ENCODE measurements around the gene IL22RA2. TPM values are rescaled to one million over a fixed set of nuclear protein-coding genes. Genes with fewer than 3 reads are reported as not detected.

IL22RA2 gene
- total and polyA plus RNA-seq, 2 of the 13 experiments (the other 11 are each of a cell fraction or from before 2014, with no cell fraction given): not detected

- no peak overlapping the region for H3K9ac ChIP-seq (ENCODE audit: insufficient read depth, low read depth, low read length)
- H3K27me3 ChIP-seq (ENCODE audit: control insufficient read depth in 1 of 2, insufficient read depth in 2 of 2, low read length in 2 of 2): no peaks in the 10 kb centered on the region; a peak in 1 of 5 replicates
- ATAC-seq: no peak
- no peaks in the 10 kb centered on the region for H3K9me3 ChIP-seq (ENCODE audit: low read length)
- TF ChIP-seq SP4 (CRISPR knock-in tag; IDR thresholded peaks at IDR 0.05): no peak
- TF ChIP-seq HNF4G (IDR thresholded peaks at IDR 0.05; ENCODE audit: borderline replicate concordance, low read depth, low read length): no peak
- TF ChIP-seq HNF4G (CRISPR knock-in tag; IDR thresholded peaks at IDR 0.05; ENCODE audit: borderline replicate concordance, low read depth): no peak
- TF ChIP-seq CAMTA2 (CRISPR knock-in tag; IDR thresholded peaks at IDR 0.05; ENCODE audit: borderline replicate concordance): no peak
- no peak overlapping the region for H2AFZ ChIP-seq (ENCODE audit: low read length)
- no peak overlapping the region for H3K4me2 ChIP-seq (ENCODE audit: low read depth, low read length)
- BruUV-seq (replicated peaks): no TSS peak
- 52% methylated on average over 3 of the region's 3 CpGs for WGBS (ENCODE audit: low lambda C conversion rate)
- in situ Hi-C loops (cut with HindIII; ENCODE audit: extremely low pct_ligation_motif_present, low pct_unique_long_range_greater_than_20kb) (no loop called here), intact Hi-C loops (cut with micrococcal nuclease; ENCODE audit: unreplicated experiment) (no loop called here)
- H3K27ac ChIP-seq (ENCODE audit: extremely low read length, insufficient read depth, low read length): no peak overlapping the region
- FAIRE-seq: no peak
- H3K79me2 ChIP-seq (ENCODE audit: insufficient read depth, low read length): no peaks in the 10 kb centered on the region
- H3K4me3 ChIP-seq (replicated peaks in 1 of 3; ENCODE audit: insufficient read depth in 1 of 3, low read depth in 2 of 3, low read length in 3 of 3): no peak overlapping the region
- ChIA-PET POLR2A (no interaction called here), CTCF (ENCODE audit: low intra/inter-chr PET ratio, low total read pairs) (no interaction called here)
- H4K20me1 ChIP-seq (ENCODE audit: insufficient read depth, low read length): no peaks in the 10 kb centered on the region
- no peaks in the 10 kb centered on the region for H3K36me3 ChIP-seq (replicated peaks in 1 of 2; ENCODE audit: control insufficient read depth in 1 of 2, insufficient read depth in 2 of 2, low read length in 2 of 2)
- peaks cover 7% of the 10 kb centered on the region; the same call in 1 of the 2 replicates for H3K4me1 ChIP-seq (ENCODE audit: insufficient read depth, low read length)
- DNase-seq (ENCODE audit: low spot score): no peak
Observed at GRCh38 chr6:137102050-137102848, 71.2 kb downstream of the IL22RA2 start.

DNA sequence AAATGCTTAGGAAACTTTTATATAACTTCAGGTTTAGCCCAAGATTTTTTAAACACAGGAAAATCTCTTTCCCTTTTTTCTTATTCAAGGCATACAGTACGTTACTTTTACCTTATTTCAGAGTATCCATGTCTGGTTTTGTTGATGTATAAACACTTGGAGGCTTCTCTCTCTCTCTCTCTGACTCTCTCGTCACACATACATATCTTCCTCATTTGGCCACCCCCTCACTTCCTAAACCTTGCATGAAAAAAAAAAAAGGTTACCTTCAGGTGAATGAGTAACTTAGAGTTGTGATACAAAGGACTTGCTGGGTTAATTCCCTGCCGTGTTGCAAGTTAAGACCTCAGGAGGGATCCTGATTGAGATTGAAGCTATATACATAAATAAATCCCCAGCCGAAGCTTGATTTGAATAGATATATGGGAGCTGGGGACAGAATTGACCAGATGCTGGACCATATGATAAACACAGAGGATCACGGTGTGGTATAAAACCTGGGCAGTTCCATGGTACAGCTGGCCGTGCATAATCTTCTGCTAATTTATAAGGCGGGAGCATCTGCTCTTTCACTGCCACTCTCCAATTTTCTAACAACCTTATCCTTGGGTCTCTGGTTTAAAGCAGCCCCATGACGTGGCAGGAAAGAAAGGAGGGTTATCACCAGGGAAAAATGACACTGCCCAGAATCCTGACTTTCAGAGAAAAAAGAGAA lies 73.6 kb downstream of the IL22RA2 start:
- ChIA-PET CTCF (ENCODE audit: low intra/inter-chr PET ratio, low total read pairs) (no interaction called here), POLR2A (no interaction called here)
- Histone ChIP-seq H4K20me1 (ENCODE audit: insufficient read depth, low read length) (no peaks in the 10 kb centered on the region), H3K36me3 (replicated peaks in 1 of 2; ENCODE audit: control insufficient read depth in 1 of 2, insufficient read depth in 2 of 2, low read length in 2 of 2) (no peaks in the 10 kb centered on the region), H3K27ac (ENCODE audit: extremely low read length, insufficient read depth, low read length) (no peak overlapping the region), H3K4me3 (replicated peaks in 1 of 3; ENCODE audit: insufficient read depth in 1 of 3, low read depth in 2 of 3, low read length in 3 of 3) (no peak overlapping the region), H3K9me3 (ENCODE audit: low read length) (no peaks in the 10 kb centered on the region), H3K4me1 (ENCODE audit: insufficient read depth, low read length) (peaks cover 8% of the 10 kb centered on the region; the same call in 1 of the 2 replicates), H3K4me2 (ENCODE audit: low read depth, low read length) (no peak overlapping the region), H3K9ac (ENCODE audit: insufficient read depth, low read depth, low read length) (no peak overlapping the region), H2AFZ (ENCODE audit: low read length) (no peak overlapping the region), H3K79me2 (ENCODE audit: insufficient read depth, low read length) (no peaks in the 10 kb centered on the region), H3K27me3 (ENCODE audit: control insufficient read depth in 1 of 2, insufficient read depth in 2 of 2, low read length in 2 of 2) (no peaks in the 10 kb centered on the region)
- 33% methylated on average over 8 of the region's 8 CpGs for WGBS (ENCODE audit: low lambda C conversion rate)
- DNase-seq (ENCODE audit: low spot score): no peak
- BruUV-seq (replicated peaks): no TSS peak
- no peak for FAIRE-seq
- in situ Hi-C loops (cut with HindIII; ENCODE audit: extremely low pct_ligation_motif_present, low pct_unique_long_range_greater_than_20kb): loop anchor here (10.0 to 25.0 kb wide), 2 partner anchors 215 to 862 kb away; no protein-coding TSS in a partner anchor
- no peak for ATAC-seq
- intact Hi-C loops (cut with micrococcal nuclease; ENCODE audit: unreplicated experiment): no loop called here
- TF ChIP-seq, protein P1, sequence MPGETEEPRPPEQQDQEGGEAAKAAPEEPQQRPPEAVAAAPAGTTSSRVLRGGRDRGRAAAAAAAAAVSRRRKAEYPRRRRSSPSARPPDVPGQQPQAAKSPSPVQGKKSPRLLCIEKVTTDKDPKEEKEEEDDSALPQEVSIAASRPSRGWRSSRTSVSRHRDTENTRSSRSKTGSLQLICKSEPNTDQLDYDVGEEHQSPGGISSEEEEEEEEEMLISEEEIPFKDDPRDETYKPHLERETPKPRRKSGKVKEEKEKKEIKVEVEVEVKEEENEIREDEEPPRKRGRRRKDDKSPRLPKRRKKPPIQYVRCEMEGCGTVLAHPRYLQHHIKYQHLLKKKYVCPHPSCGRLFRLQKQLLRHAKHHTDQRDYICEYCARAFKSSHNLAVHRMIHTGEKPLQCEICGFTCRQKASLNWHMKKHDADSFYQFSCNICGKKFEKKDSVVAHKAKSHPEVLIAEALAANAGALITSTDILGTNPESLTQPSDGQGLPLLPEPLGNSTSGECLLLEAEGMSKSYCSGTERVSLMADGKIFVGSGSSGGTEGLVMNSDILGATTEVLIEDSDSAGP (CRISPR knock-in tag; IDR thresholded peaks at IDR 0.05; ENCODE audit: borderline replicate concordance): no peak
- no peak for TF ChIP-seq AGO2 (optimal IDR thresholded peaks at IDR 0.05; ENCODE audit: low read depth, low read length)
- TF ChIP-seq CSRNP1 (CRISPR knock-in tag; IDR thresholded peaks at IDR 0.05): no peak
- TF ChIP-seq HNRNPLL (IDR thresholded peaks at IDR 0.05; ENCODE audit: low read depth, low read length, poor library complexity, severe bottlenecking): no peak

Measured in HepG2 (cell line).